Right atrium auricular region (tissue), 2 donors: Measurements from ENCODE around the gene STAT4. TPM values are rescaled to one million over a fixed set of nuclear protein-coding genes. Genes with fewer than 3 reads are reported as not detected.

Experiments used
- DNase-seq: peaks from one replicate; pipeline ENCODE4 v3.0.0-alpha.2; 2019; ENCODE audit warnings: low spot score
- H3K27ac ChIP-seq, 2 donors: fragments of 200-600 bp; sonication (generic); 1 replicate in 1 of 2; 2 replicates in 1 of 2; pipeline ENCODE4 v1.5.1; 2016 to 2019
- H3K27me3 ChIP-seq, 2 donors: fragments of 200-600 bp; sonication (generic); one replicate each; pipeline versions ENCODE4 v1.5.1 to v1.6.0; 2017 to 2019
- H3K36me3 ChIP-seq: fragments of 200-600 bp; sonication (generic); one replicate; pipeline ENCODE4 v1.5.1; 2016
- H3K4me1 ChIP-seq, 2 donors: fragments of 200-600 bp; sonication (generic); one replicate each; pipeline versions ENCODE4 v1.5.1 to v1.6.0; 2017 to 2019
- H3K4me3 ChIP-seq, 2 donors: fragments of 200-600 bp; sonication (generic); 1 replicate in 1 of 2; 2 replicates in 1 of 2; pipeline ENCODE4 v1.5.1; 2017 to 2019; ENCODE audit warnings: mild to moderate bottlenecking in 1 of 2, moderate library complexity in 1 of 2
- H3K9me3 ChIP-seq, 2 donors: fragments of 200-600 bp; sonication (generic); one replicate each; pipeline ENCODE4 v1.5.1; 2019
- total RNA-seq, 2 donors: library from RNA; depleted of rRNA; stranded (reverse); fragments of >200 nt; gene quantifications; one replicate each; pipeline ENCODE4 v1.1.0, GENCODE V29; 2016
- TF ChIP-seq, protein P1 (sequence below), 2 donors: fragments of 200-600 bp; sonication (generic); IDR thresholded peaks; one replicate each; pipeline ENCODE4 v1.5.1; 2019; ENCODE audit warnings: antibody characterized with exemption in 2 of 2

Gene STAT4
- total RNA-seq, 2 donors from 2014 or later = 15.2 to 27.3 TPM

GRCh38 chr2:191190861-191191552 lies 40.2 kb upstream of the STAT4 start:
- TF ChIP-seq, protein P1, sequence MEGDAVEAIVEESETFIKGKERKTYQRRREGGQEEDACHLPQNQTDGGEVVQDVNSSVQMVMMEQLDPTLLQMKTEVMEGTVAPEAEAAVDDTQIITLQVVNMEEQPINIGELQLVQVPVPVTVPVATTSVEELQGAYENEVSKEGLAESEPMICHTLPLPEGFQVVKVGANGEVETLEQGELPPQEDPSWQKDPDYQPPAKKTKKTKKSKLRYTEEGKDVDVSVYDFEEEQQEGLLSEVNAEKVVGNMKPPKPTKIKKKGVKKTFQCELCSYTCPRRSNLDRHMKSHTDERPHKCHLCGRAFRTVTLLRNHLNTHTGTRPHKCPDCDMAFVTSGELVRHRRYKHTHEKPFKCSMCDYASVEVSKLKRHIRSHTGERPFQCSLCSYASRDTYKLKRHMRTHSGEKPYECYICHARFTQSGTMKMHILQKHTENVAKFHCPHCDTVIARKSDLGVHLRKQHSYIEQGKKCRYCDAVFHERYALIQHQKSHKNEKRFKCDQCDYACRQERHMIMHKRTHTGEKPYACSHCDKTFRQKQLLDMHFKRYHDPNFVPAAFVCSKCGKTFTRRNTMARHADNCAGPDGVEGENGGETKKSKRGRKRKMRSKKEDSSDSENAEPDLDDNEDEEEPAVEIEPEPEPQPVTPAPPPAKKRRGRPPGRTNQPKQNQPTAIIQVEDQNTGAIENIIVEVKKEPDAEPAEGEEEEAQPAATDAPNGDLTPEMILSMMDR (IDR thresholded peaks at IDR 0.05) = no peak
- Histone ChIP-seq H3K27me3 (no peaks in the 10 kb centered on the region), H3K27ac (no peak overlapping the region), H3K36me3 (no peaks in the 10 kb centered on the region), H3K9me3 (no peaks in the 10 kb centered on the region), H3K4me3 (no peak overlapping the region), H3K4me1 (no peaks in the 10 kb centered on the region)
- no peak for DNase-seq

GRCh38 chr2:191190435-191190834 lies 39.6 kb upstream of the STAT4 start:
- TF ChIP-seq, protein P1 (IDR thresholded peaks at IDR 0.05) = no peak
- no peaks in the 10 kb centered on the region for H3K4me1 ChIP-seq
- no peak for DNase-seq
- no peaks in the 10 kb centered on the region for H3K36me3 ChIP-seq
- H3K27me3 ChIP-seq = no peaks in the 10 kb centered on the region
- no peak overlapping the region for H3K4me3 ChIP-seq
- no peak overlapping the region for H3K27ac ChIP-seq
- H3K9me3 ChIP-seq = no peaks in the 10 kb centered on the region

- H3K36me3 ChIP-seq = no peaks in the 10 kb centered on the region
- H3K27ac ChIP-seq = no peak overlapping the region
- TF ChIP-seq, protein P1 (IDR thresholded peaks at IDR 0.05) = no peak
- no peaks in the 10 kb centered on the region for H3K27me3 ChIP-seq
- no peak overlapping the region for H3K4me3 ChIP-seq
- DNase-seq = no peak
- H3K9me3 ChIP-seq = no peaks in the 10 kb centered on the region
- H3K4me1 ChIP-seq = no peaks in the 10 kb centered on the region
Observed at GRCh38 chr2:191189112-191189635, 38.4 kb upstream of the STAT4 start.

DNA sequence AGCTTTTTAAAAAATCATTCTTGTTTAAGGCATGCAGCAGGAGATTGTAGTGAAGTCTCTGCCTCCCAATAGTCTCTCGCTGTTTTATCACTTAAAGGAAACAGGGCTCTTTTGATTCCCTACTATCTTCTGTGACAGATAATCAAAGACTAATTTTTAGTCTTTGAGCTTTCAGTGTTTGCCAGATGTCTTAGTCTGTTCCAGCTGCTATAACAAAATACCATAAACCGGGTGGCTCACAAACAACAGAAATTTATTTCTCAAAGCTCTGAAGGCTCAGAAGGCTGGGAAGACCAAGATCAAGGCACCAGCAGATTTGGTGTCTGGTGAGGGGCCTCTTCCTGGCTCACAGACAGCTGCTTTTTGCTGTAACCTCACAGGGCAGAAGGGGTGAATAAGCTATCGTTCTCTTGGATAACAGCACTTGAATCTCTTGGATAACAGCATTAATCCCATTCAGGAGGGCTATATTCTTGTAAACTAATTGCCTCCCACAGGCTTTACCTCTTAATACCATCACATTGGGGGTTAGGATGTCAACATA lies 37.8 kb upstream of the STAT4 start:
- no peaks in the 10 kb centered on the region for H3K4me1 ChIP-seq
- H3K27ac ChIP-seq = no peak overlapping the region
- DNase-seq = no peak
- no peaks in the 10 kb centered on the region for H3K27me3 ChIP-seq
- TF ChIP-seq, protein P1 (IDR thresholded peaks at IDR 0.05) = no peak
- no peaks in the 10 kb centered on the region for H3K9me3 ChIP-seq
- no peaks in the 10 kb centered on the region for H3K36me3 ChIP-seq
- no peak overlapping the region for H3K4me3 ChIP-seq

- H3K4me1 ChIP-seq = no peaks in the 10 kb centered on the region
- H3K27ac ChIP-seq = no peak overlapping the region
- DNase-seq = no peak
- no peaks in the 10 kb centered on the region for H3K36me3 ChIP-seq
- H3K27me3 ChIP-seq = no peaks in the 10 kb centered on the region
- TF ChIP-seq, protein P1 (IDR thresholded peaks at IDR 0.05) = no peak
- H3K9me3 ChIP-seq = no peaks in the 10 kb centered on the region
- H3K4me3 ChIP-seq = no peak overlapping the region
Observed at GRCh38 chr2:191187105-191187829, 36.5 kb upstream of the STAT4 start.
